Nephron progenitor cell (in vitro differentiated cells): Measurements from ENCODE around the gene OR8A1.
"Not testable (repeated sequence)": the region's sequence is repeated elsewhere in the genome, so short reads cannot be mapped to it uniquely, and the experiment has no call there.

ENCODE experiments used
- DNase-seq: peaks from one replicate; pipeline ENCODE4 v3.0.0; 2021
- H3K27ac Mint-ChIP-seq: 2 replicates; pipeline ENCODE4 v1.8.0; 2021; ENCODE audit warnings: mild to moderate bottlenecking, moderate library complexity, mixed read lengths
- H3K27me3 Mint-ChIP-seq: 2 replicates; pipeline ENCODE4 v1.8.0; 2021; ENCODE audit warnings: mild to moderate bottlenecking, low read depth, mixed read lengths; ENCODE audit not compliant: poor library complexity
- H3K36me3 Mint-ChIP-seq: 2 replicates; pipeline ENCODE4 v1.8.0; 2021; ENCODE audit warnings: low read depth, mixed read lengths
- H3K4me1 Mint-ChIP-seq: 2 replicates; pipeline ENCODE4 v1.8.0; 2021; ENCODE audit warnings: mixed read lengths
- H3K4me3 Mint-ChIP-seq: 2 replicates; pipeline ENCODE4 v1.8.0; 2021; ENCODE audit warnings: mild to moderate bottlenecking, moderate library complexity, mixed read lengths
- H3K9me3 Mint-ChIP-seq: 2 replicates; pipeline ENCODE4 v1.8.0; 2021; ENCODE audit warnings: mild to moderate bottlenecking, moderate library complexity, mixed read lengths
- CTCF ChIP-seq: fragments of 200-600 bp; sonication (generic); IDR thresholded peaks from 2 replicates; pipeline ENCODE4 v1.5.0; 2021; ENCODE audit warnings: antibody characterized with exemption

OR8A1 gene

GRCh38 chr11:124595302-124595701, 25.5 kb downstream of the OR8A1 start:
- no peak overlapping the region for H3K27ac Mint-ChIP-seq
- TF ChIP-seq CTCF = no peak
- no peak for DNase-seq
- no peaks in the 10 kb centered on the region for H3K4me1 Mint-ChIP-seq
- no peaks in the 10 kb centered on the region for H3K9me3 Mint-ChIP-seq
- H3K36me3 Mint-ChIP-seq = no peaks in the 10 kb centered on the region
- peaks cover 11% of the 10 kb centered on the region for H3K27me3 Mint-ChIP-seq
- H3K4me3 Mint-ChIP-seq = no peak overlapping the region

GRCh38 chr11:124597626-124598025, 27.8 kb downstream of the OR8A1 start:
- H3K27me3 Mint-ChIP-seq = peaks cover 11% of the 10 kb centered on the region
- no peak for DNase-seq
- no peaks in the 10 kb centered on the region for H3K4me1 Mint-ChIP-seq
- H3K27ac Mint-ChIP-seq = no peak overlapping the region
- H3K36me3 Mint-ChIP-seq = no peaks in the 10 kb centered on the region
- H3K4me3 Mint-ChIP-seq = no peak overlapping the region
- TF ChIP-seq CTCF = no peak
- H3K9me3 Mint-ChIP-seq = no peaks in the 10 kb centered on the region

GRCh38 chr11:124600621-124601320, 31.0 kb downstream of the OR8A1 start:
- DNase-seq = no peak
- no peak overlapping the region for H3K27ac Mint-ChIP-seq
- no peaks in the 10 kb centered on the region for H3K36me3 Mint-ChIP-seq
- no peaks in the 10 kb centered on the region for H3K9me3 Mint-ChIP-seq
- TF ChIP-seq CTCF = no peak
- H3K27me3 Mint-ChIP-seq = peaks cover 11% of the 10 kb centered on the region
- no peaks in the 10 kb centered on the region for H3K4me1 Mint-ChIP-seq
- H3K4me3 Mint-ChIP-seq = no peak overlapping the region

GRCh38 chr11:124602193-124602592, 32.4 kb downstream of the OR8A1 start:
- Mint-ChIP-seq H3K9me3 (no peaks in the 10 kb centered on the region), H3K27me3 (peaks cover 11% of the 10 kb centered on the region), H3K36me3 (no peaks in the 10 kb centered on the region), H3K4me1 (no peaks in the 10 kb centered on the region), H3K4me3 (no peak overlapping the region), H3K27ac (no peak overlapping the region)
- TF ChIP-seq CTCF = no peak
- no peak for DNase-seq

- H3K36me3 Mint-ChIP-seq, H3K4me1 Mint-ChIP-seq, H3K4me3 Mint-ChIP-seq, DNase-seq, H3K9me3 Mint-ChIP-seq: not testable (repeated sequence)
- Mint-ChIP-seq H3K27me3 (peaks cover 11% of the 10 kb centered on the region), H3K27ac (peak overlapping the region; percentile 40)
Observed at GRCh38 chr11:124602723-124603122, 32.9 kb downstream of the OR8A1 start.

GRCh38 chr11:124605719-124606118, 35.9 kb downstream of the OR8A1 start:
- no peak for DNase-seq
- peaks cover 4% of the 10 kb centered on the region for H3K27me3 Mint-ChIP-seq
- H3K4me1 Mint-ChIP-seq = no peaks in the 10 kb centered on the region
- H3K27ac Mint-ChIP-seq = no peak overlapping the region
- H3K4me3 Mint-ChIP-seq = no peak overlapping the region
- no peak for TF ChIP-seq CTCF
- no peaks in the 10 kb centered on the region for H3K36me3 Mint-ChIP-seq
- H3K9me3 Mint-ChIP-seq = no peaks in the 10 kb centered on the region
